Measurements from ENCODE around the gene VIPR2. TPM values are rescaled to one million over a fixed set of nuclear protein-coding genes. Genes with fewer than 3 reads are reported as not detected.
"Not testable (repeated sequence)": the region's sequence is repeated elsewhere in the genome, so short reads cannot be mapped to it uniquely, and the experiment has no call there.

VIPR2 gene
- total RNA-seq, 2 donors from 2014 or later, result 10.9 to 18.2 TPM

GRCh38 chr7:159083001-159083697 is 61.5 kb downstream of the VIPR2 start:
- ATAC-seq (no peak), DNase-seq (no peak)
- WGBS, 2 donors, result 90 to 91% methylated on average over 13 of the region's 13 CpGs
- Histone ChIP-seq H3K4me1 (peaks cover 4% of the 10 kb centered on the region), H3K27me3 (no peaks in the 10 kb centered on the region), H3K4me3 (no peak overlapping the region), H3K36me3 (replicated peaks in 1 of 2; ENCODE audit: insufficient read depth in 1 of 2, low read depth in 2 of 2) (no peaks in the 10 kb centered on the region), H3K9me3 (no peaks in the 10 kb centered on the region), H3K27ac (no peak overlapping the region)
- intact Hi-C loops (cut with DNase I), result no loop called here
- TF ChIP-seq POLR2A (IDR thresholded peaks at IDR 0.05) (no peak), CTCF (IDR thresholded peaks at IDR 0.05) (no peak)

GRCh38 chr7:159082075-159082474 is 62.6 kb downstream of the VIPR2 start:
- H3K4me3 ChIP-seq; ATAC-seq; H3K36me3 ChIP-seq (replicated peaks in 1 of 2; ENCODE audit: insufficient read depth in 1 of 2, low read depth in 2 of 2); H3K27me3 ChIP-seq; H3K9me3 ChIP-seq; H3K27ac ChIP-seq; H3K4me1 ChIP-seq; DNase-seq; intact Hi-C loops (cut with DNase I): not testable (repeated sequence)
- 86 to 100% methylated on average over 3 to 4 of the region's 5 CpGs for WGBS, 2 donors

GRCh38 chr7:159078911-159079270 is 65.8 kb downstream of the VIPR2 start:
- ATAC-seq, result no peak
- H3K27me3 ChIP-seq, result no peaks in the 10 kb centered on the region
- H3K4me1 ChIP-seq, result no peaks in the 10 kb centered on the region
- H3K36me3 ChIP-seq (replicated peaks in 1 of 2; ENCODE audit: insufficient read depth in 1 of 2, low read depth in 2 of 2), result no peaks in the 10 kb centered on the region
- no peaks in the 10 kb centered on the region for H3K9me3 ChIP-seq
- DNase-seq, result no peak
- intact Hi-C loops (cut with DNase I), result no loop called here
- TF ChIP-seq CTCF (IDR thresholded peaks at IDR 0.05) (no peak), POLR2A (IDR thresholded peaks at IDR 0.05) (no peak)
- no peak overlapping the region for H3K27ac ChIP-seq
- no peak overlapping the region for H3K4me3 ChIP-seq
- WGBS, 2 donors, result 87 to 91% methylated on average over 6 of the region's 6 CpGs

- TF ChIP-seq CTCF (IDR thresholded peaks at IDR 0.05) (no peak), POLR2A (IDR thresholded peaks at IDR 0.05) (no peak)
- Histone ChIP-seq H3K4me3 (no peak overlapping the region), H3K27me3 (no peaks in the 10 kb centered on the region), H3K36me3 (replicated peaks in 1 of 2; ENCODE audit: insufficient read depth in 1 of 2, low read depth in 2 of 2) (no peaks in the 10 kb centered on the region), H3K9me3 (no peaks in the 10 kb centered on the region), H3K27ac (no peak overlapping the region), H3K4me1 (no peaks in the 10 kb centered on the region)
- WGBS, 2 donors, result 86 to 90% methylated on average over 9 of the region's 9 CpGs
- ATAC-seq (no peak), DNase-seq (no peak)
- intact Hi-C loops (cut with DNase I), result no loop called here
Observed at GRCh38 chr7:159078193-159078910, 66.3 kb downstream of the VIPR2 start.

GRCh38 chr7:159076333-159076732 is 68.3 kb downstream of the VIPR2 start:
- intact Hi-C loops (cut with DNase I), result no loop called here
- no peak for DNase-seq
- ATAC-seq, result no peak
- no peaks in the 10 kb centered on the region for H3K27me3 ChIP-seq
- H3K36me3 ChIP-seq (replicated peaks in 1 of 2; ENCODE audit: insufficient read depth in 1 of 2, low read depth in 2 of 2), result no peaks in the 10 kb centered on the region
- no peak overlapping the region for H3K4me3 ChIP-seq
- H3K4me1 ChIP-seq, result no peaks in the 10 kb centered on the region
- H3K27ac ChIP-seq, result no peak overlapping the region
- no peak for TF ChIP-seq CTCF (IDR thresholded peaks at IDR 0.05)
- TF ChIP-seq POLR2A (IDR thresholded peaks at IDR 0.05), result no peak
- no peaks in the 10 kb centered on the region for H3K9me3 ChIP-seq
